Measurements from ENCODE around the gene C6orf58. TPM values are rescaled to one million over a fixed set of nuclear protein-coding genes. Genes with fewer than 3 reads are reported as not detected.

Gene C6orf58
- total RNA-seq, 1 donor from 2014 or later, result 0.38 TPM

- Mint-ChIP-seq H3K4me3 (no peak overlapping the region), H3K27me3 (ENCODE audit: low read depth) (peaks cover 7% of the 10 kb centered on the region), H3K27ac (no peak overlapping the region), H3K36me3 (no peaks in the 10 kb centered on the region), H3K9me3 (peaks cover 6% of the 10 kb centered on the region), H3K4me1 (no peaks in the 10 kb centered on the region)
- no peak for DNase-seq (ENCODE audit: low spot score in 2 of 2, unreplicated experiment in 2 of 2)
- no peak for TF ChIP-seq CTCF (IDR thresholded peaks at IDR 0.05; ENCODE audit: unreplicated experiment)
Measured at GRCh38 chr6:127566119-127566518, 10.9 kb upstream of the C6orf58 start.

DNA sequence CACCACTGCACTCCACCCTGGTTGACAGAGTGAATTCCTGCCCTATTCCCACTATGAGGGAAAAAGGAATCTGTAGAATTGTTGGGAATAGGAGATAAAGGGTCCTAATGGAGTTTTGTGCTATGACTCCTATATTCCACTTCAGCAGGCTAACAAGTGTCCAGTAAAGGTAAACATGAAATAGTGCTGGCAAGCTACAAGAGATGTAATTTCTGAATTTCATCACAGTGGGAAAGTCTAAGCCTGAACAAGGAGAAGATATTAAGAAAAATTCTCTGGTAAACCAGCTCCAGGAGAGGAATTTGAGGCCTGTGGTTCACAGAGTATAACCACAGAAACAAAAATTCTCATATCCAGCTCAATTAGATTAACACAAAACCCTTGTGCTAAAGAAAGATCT is 10.3 kb upstream of the C6orf58 start:
- H3K9me3 Mint-ChIP-seq, result peaks cover 6% of the 10 kb centered on the region
- H3K36me3 Mint-ChIP-seq, result no peaks in the 10 kb centered on the region

DNA sequence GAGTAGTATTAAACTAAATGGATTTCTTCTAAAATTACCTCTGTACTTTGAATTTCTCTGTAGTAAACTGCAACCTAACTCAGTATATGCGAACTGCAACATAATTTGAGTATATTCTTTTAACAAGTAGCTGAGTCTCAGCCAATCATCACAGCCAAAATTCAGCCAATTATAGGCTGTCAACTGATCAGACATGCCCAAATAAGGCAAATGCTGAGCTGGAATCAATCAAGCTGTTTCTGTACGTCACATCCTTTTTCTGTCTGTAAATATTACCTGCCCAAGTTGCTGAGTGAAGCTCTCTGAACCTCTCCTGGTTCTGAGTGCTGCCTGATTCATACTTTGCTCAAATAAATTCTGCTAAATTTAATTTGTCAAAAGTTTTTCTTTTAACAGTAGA is 9.5 kb upstream of the C6orf58 start:
- Mint-ChIP-seq H3K4me3 (no peak overlapping the region), H3K9me3 (peaks cover 5% of the 10 kb centered on the region), H3K27ac (no peak overlapping the region), H3K36me3 (no peaks in the 10 kb centered on the region), H3K27me3 (ENCODE audit: low read depth) (peaks cover 5% of the 10 kb centered on the region), H3K4me1 (no peaks in the 10 kb centered on the region)
- DNase-seq (ENCODE audit: low spot score in 2 of 2, unreplicated experiment in 2 of 2), result no peak
- TF ChIP-seq CTCF (IDR thresholded peaks at IDR 0.05; ENCODE audit: unreplicated experiment), result no peak

More for the DNA sequence above, 10.3 kb upstream of the C6orf58 start:
- Mint-ChIP-seq H3K27ac (no peak overlapping the region), H3K4me1 (no peaks in the 10 kb centered on the region), H3K4me3 (no peak overlapping the region), H3K27me3 (ENCODE audit: low read depth) (peaks cover 7% of the 10 kb centered on the region)
- TF ChIP-seq CTCF (IDR thresholded peaks at IDR 0.05; ENCODE audit: unreplicated experiment), result no peak
- DNase-seq (ENCODE audit: low spot score in 2 of 2, unreplicated experiment in 2 of 2), result no peak

GRCh38 chr6:127570739-127571389 is 6.1 kb upstream of the C6orf58 start:
- Mint-ChIP-seq H3K27ac (no peak overlapping the region), H3K4me3 (no peak overlapping the region), H3K4me1 (no peaks in the 10 kb centered on the region), H3K27me3 (ENCODE audit: low read depth) (no peaks in the 10 kb centered on the region), H3K9me3 (no peaks in the 10 kb centered on the region), H3K36me3 (no peaks in the 10 kb centered on the region)
- no peak for TF ChIP-seq CTCF (IDR thresholded peaks at IDR 0.05; ENCODE audit: unreplicated experiment)
- DNase-seq (ENCODE audit: low spot score in 2 of 2, unreplicated experiment in 2 of 2), result no peak

DNA sequence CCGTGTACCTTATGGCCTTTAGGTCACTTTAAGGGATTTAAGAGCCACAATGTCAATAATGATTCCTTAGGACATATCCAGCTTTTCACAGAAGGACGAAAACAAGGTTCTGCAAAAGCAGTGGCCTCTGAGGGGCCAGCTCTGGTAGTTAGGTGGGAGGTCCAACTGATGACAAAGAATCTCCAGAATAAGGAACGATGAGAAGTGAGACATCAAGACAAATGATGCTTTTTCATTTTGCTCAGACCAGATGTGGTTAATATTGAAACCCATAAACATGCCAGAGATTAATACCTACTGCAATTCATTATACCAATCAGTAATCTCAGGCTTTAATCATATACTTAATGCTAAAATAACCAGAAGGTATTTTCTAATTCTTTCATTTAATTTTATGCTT is 1.9 kb downstream of the C6orf58 start:
- DNase-seq (ENCODE audit: low spot score in 2 of 2, unreplicated experiment in 2 of 2), result no peak
- H3K4me3 Mint-ChIP-seq, result no peak overlapping the region
- H3K9me3 Mint-ChIP-seq, result no peaks in the 10 kb centered on the region
- H3K36me3 Mint-ChIP-seq, result no peaks in the 10 kb centered on the region
- no peak for TF ChIP-seq CTCF (IDR thresholded peaks at IDR 0.05; ENCODE audit: unreplicated experiment)
- H3K27me3 Mint-ChIP-seq (ENCODE audit: low read depth), result peaks cover 14% of the 10 kb centered on the region
- no peaks in the 10 kb centered on the region for H3K4me1 Mint-ChIP-seq
- H3K27ac Mint-ChIP-seq, result no peak overlapping the region

DNA sequence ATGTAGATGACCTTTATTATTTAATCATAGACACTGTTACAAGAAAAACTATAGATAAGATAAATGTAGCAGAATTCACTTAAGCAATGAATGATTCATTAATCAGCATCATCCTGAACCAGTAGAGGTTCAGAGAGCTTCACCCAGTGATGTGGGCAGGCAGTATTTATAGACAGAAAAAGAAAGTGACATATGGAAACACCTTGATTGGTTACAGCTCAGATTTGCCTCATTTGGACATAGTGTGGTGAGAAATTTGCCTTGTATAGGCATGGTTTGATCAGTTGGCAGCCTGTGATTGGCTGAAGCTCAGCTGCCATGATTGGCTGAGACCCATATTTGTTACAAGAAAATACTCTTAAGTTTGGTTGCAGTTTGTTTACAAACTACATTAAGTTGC is 4.6 kb downstream of the C6orf58 start:
- no peaks in the 10 kb centered on the region for H3K36me3 Mint-ChIP-seq
- no peaks in the 10 kb centered on the region for H3K9me3 Mint-ChIP-seq
- no peak for DNase-seq (ENCODE audit: low spot score in 2 of 2, unreplicated experiment in 2 of 2)
- peaks cover 13% of the 10 kb centered on the region for H3K27me3 Mint-ChIP-seq (ENCODE audit: low read depth)
- no peak overlapping the region for H3K4me3 Mint-ChIP-seq
- no peak overlapping the region for H3K27ac Mint-ChIP-seq
- no peaks in the 10 kb centered on the region for H3K4me1 Mint-ChIP-seq
- no peak for TF ChIP-seq CTCF (IDR thresholded peaks at IDR 0.05; ENCODE audit: unreplicated experiment)
